ENCODE data around the gene TCEAL4.
"Not testable (repeated sequence)": the region's sequence is repeated elsewhere in the genome, so short reads cannot be mapped to it uniquely, and the experiment has no call there.

TCEAL4 gene

GRCh38 chrX:103556963-103557612 lies 28.2 kb upstream of the TCEAL4 start:
- FAIRE-seq (no peak), DNase-seq (ENCODE audit: insufficient read length) (no peak)
- TF ChIP-seq POLR2AphosphoS5 (IDR thresholded peaks at IDR 0.05; ENCODE audit: low read depth, low read length) (no peak), POLR2A (IDR thresholded peaks at IDR 0.05; ENCODE audit: low read depth, low read length) (no peak), TAF1 (IDR thresholded peaks at IDR 0.05; ENCODE audit: borderline replicate concordance, low read depth, low read length) (no peak)

GRCh38 chrX:103560256-103560655 lies 25.1 kb upstream of the TCEAL4 start:
- no peak for DNase-seq (ENCODE audit: insufficient read length)
- no peak for FAIRE-seq
- TF ChIP-seq POLR2A (IDR thresholded peaks at IDR 0.05; ENCODE audit: low read depth, low read length) (no peak), TAF1 (IDR thresholded peaks at IDR 0.05; ENCODE audit: borderline replicate concordance, low read depth, low read length) (no peak), POLR2AphosphoS5 (IDR thresholded peaks at IDR 0.05; ENCODE audit: low read depth, low read length) (no peak)

- DNase-seq (ENCODE audit: insufficient read length) (no peak), FAIRE-seq (no peak)
These were observed 22.5 kb upstream of the TCEAL4 start for GRCh38 chrX:103562801-103563200.

GRCh38 chrX:103565197-103565596 lies 20.1 kb upstream of the TCEAL4 start:
- no peak for FAIRE-seq
- no peak for DNase-seq (ENCODE audit: insufficient read length)
- TF ChIP-seq TAF1 (IDR thresholded peaks at IDR 0.05; ENCODE audit: borderline replicate concordance, low read depth, low read length) (no peak), POLR2A (IDR thresholded peaks at IDR 0.05; ENCODE audit: low read depth, low read length) (no peak), POLR2AphosphoS5 (IDR thresholded peaks at IDR 0.05; ENCODE audit: low read depth, low read length) (no peak)

More at GRCh38 chrX:103562801-103563200, 22.5 kb upstream of the TCEAL4 start:
- TF ChIP-seq POLR2AphosphoS5 (IDR thresholded peaks at IDR 0.05; ENCODE audit: low read depth, low read length) (no peak), TAF1 (IDR thresholded peaks at IDR 0.05; ENCODE audit: borderline replicate concordance, low read depth, low read length) (no peak), POLR2A (IDR thresholded peaks at IDR 0.05; ENCODE audit: low read depth, low read length) (no peak)

GRCh38 chrX:103565752-103566151 lies 19.6 kb upstream of the TCEAL4 start:
- DNase-seq (ENCODE audit: insufficient read length) (no peak), FAIRE-seq (no peak)
- TF ChIP-seq TAF1 (IDR thresholded peaks at IDR 0.05; ENCODE audit: borderline replicate concordance, low read depth, low read length), result no peak
- no peak for TF ChIP-seq POLR2A (IDR thresholded peaks at IDR 0.05; ENCODE audit: low read depth, low read length)
- TF ChIP-seq POLR2AphosphoS5 (IDR thresholded peaks at IDR 0.05; ENCODE audit: low read depth, low read length), result no peak

GRCh38 chrX:103571121-103571520 lies 14.2 kb upstream of the TCEAL4 start:
- FAIRE-seq, result no peak
- DNase-seq (ENCODE audit: insufficient read length), result no peak
- TF ChIP-seq POLR2A (IDR thresholded peaks at IDR 0.05; ENCODE audit: low read depth, low read length) (no peak), POLR2AphosphoS5 (IDR thresholded peaks at IDR 0.05; ENCODE audit: low read depth, low read length) (no peak), TAF1 (IDR thresholded peaks at IDR 0.05; ENCODE audit: borderline replicate concordance, low read depth, low read length) (no peak)

- FAIRE-seq (no peak), DNase-seq (ENCODE audit: insufficient read length) (no peak)
- TF ChIP-seq POLR2AphosphoS5 (IDR thresholded peaks at IDR 0.05; ENCODE audit: low read depth, low read length) (no peak), POLR2A (IDR thresholded peaks at IDR 0.05; ENCODE audit: low read depth, low read length) (no peak), TAF1 (IDR thresholded peaks at IDR 0.05; ENCODE audit: borderline replicate concordance, low read depth, low read length) (no peak)
These were observed 13.6 kb upstream of the TCEAL4 start for GRCh38 chrX:103571726-103572125.

- FAIRE-seq, result no peak
- no peak for DNase-seq (ENCODE audit: insufficient read length)
- no peak for TF ChIP-seq POLR2AphosphoS5 (IDR thresholded peaks at IDR 0.05; ENCODE audit: low read depth, low read length)
- no peak for TF ChIP-seq POLR2A (IDR thresholded peaks at IDR 0.05; ENCODE audit: low read depth, low read length)
- no peak for TF ChIP-seq TAF1 (IDR thresholded peaks at IDR 0.05; ENCODE audit: borderline replicate concordance, low read depth, low read length)
These were observed 12.1 kb upstream of the TCEAL4 start for GRCh38 chrX:103573202-103573601.

- DNase-seq (ENCODE audit: insufficient read length) (no peak), FAIRE-seq (no peak)
- TF ChIP-seq POLR2A (IDR thresholded peaks at IDR 0.05; ENCODE audit: low read depth, low read length) (no peak), TAF1 (IDR thresholded peaks at IDR 0.05; ENCODE audit: borderline replicate concordance, low read depth, low read length) (no peak), POLR2AphosphoS5 (IDR thresholded peaks at IDR 0.05; ENCODE audit: low read depth, low read length) (no peak)
These were observed 719 bp upstream of the TCEAL4 start for GRCh38 chrX:103584596-103584995.

GRCh38 chrX:103586314-103586646 lies 965 bp downstream of the TCEAL4 start:
- TF ChIP-seq POLR2A (IDR thresholded peaks at IDR 0.05; ENCODE audit: low read depth, low read length), result no peak
- TF ChIP-seq TAF1 (IDR thresholded peaks at IDR 0.05; ENCODE audit: borderline replicate concordance, low read depth, low read length), result no peak
- no peak for TF ChIP-seq POLR2AphosphoS5 (IDR thresholded peaks at IDR 0.05; ENCODE audit: low read depth, low read length)
- DNase-seq (ENCODE audit: insufficient read length), result no peak
- FAIRE-seq, result no peak

- DNase-seq (ENCODE audit: insufficient read length), result no peak
- TF ChIP-seq POLR2AphosphoS5 (IDR thresholded peaks at IDR 0.05; ENCODE audit: low read depth, low read length), result no peak
- TF ChIP-seq TAF1 (IDR thresholded peaks at IDR 0.05; ENCODE audit: borderline replicate concordance, low read depth, low read length), result no peak
- no peak for TF ChIP-seq POLR2A (IDR thresholded peaks at IDR 0.05; ENCODE audit: low read depth, low read length)
- FAIRE-seq, result no peak
These were observed 1.3 kb downstream of the TCEAL4 start for GRCh38 chrX:103586659-103587058.

- not testable (repeated sequence) for DNase-seq (ENCODE audit: insufficient read length); FAIRE-seq
These were observed 7.0 kb downstream of the TCEAL4 start for GRCh38 chrX:103592295-103592694.

- not testable (repeated sequence) for DNase-seq (ENCODE audit: insufficient read length); FAIRE-seq
These were observed 9.9 kb downstream of the TCEAL4 start for GRCh38 chrX:103595202-103595601.

Data from GM12892 (cell line).